Activated T-helper 2 cell treated with anti-CD3 and anti-CD28 coated beads, Interferon-gamma antibody, Interleukin-2, Interleukin-4, amounts not matched to agents 10 μg/mL and 5 μg/mL and 100 μg/mL, durations not matched to agents 14 hours and 24 hours and 36 hours (primary cell): ENCODE results near the gene HOXD10. TPM values are rescaled to one million over a fixed set of nuclear protein-coding genes. Genes with fewer than 3 reads are reported as not detected.

Source experiments
- DNase-seq: peaks from one replicate; pipeline ENCODE4 v3.0.0; 2021; ENCODE audit warnings: low spot score
- H3K27ac Mint-ChIP-seq: one replicate; pipeline ENCODE4 v1.8.0; 2021; ENCODE audit warnings: mixed read lengths
- H3K27me3 Mint-ChIP-seq: one replicate; pipeline ENCODE4 v1.8.0; 2021; ENCODE audit warnings: low read depth, mixed read lengths
- H3K36me3 Mint-ChIP-seq: one replicate; pipeline ENCODE4 v1.8.0; 2021; ENCODE audit warnings: low read depth, mixed read lengths
- H3K4me1 Mint-ChIP-seq: one replicate; pipeline ENCODE4 v1.8.0; 2021; ENCODE audit warnings: low read depth, mixed read lengths
- H3K4me3 Mint-ChIP-seq: one replicate; pipeline ENCODE4 v1.8.0; 2021; ENCODE audit warnings: low read depth, mild to moderate bottlenecking, moderate library complexity, mixed read lengths
- H3K9me3 Mint-ChIP-seq: one replicate; pipeline ENCODE4 v1.8.0; 2021; ENCODE audit warnings: mixed read lengths
- intact Hi-C: fragments of 100-400 bp; cut with micrococcal nuclease; formaldehyde crosslinking; loops from one replicate; pipeline ENCODE4 v1.15.1; 2023
- total RNA-seq: library from RNA; stranded (reverse); gene quantifications from 2 replicates; pipeline ENCODE4 v1.2.3, GENCODE V29; 2022

HOXD10 gene
- total RNA-seq, 1 donor from 2014 or later = not detected

DNA sequence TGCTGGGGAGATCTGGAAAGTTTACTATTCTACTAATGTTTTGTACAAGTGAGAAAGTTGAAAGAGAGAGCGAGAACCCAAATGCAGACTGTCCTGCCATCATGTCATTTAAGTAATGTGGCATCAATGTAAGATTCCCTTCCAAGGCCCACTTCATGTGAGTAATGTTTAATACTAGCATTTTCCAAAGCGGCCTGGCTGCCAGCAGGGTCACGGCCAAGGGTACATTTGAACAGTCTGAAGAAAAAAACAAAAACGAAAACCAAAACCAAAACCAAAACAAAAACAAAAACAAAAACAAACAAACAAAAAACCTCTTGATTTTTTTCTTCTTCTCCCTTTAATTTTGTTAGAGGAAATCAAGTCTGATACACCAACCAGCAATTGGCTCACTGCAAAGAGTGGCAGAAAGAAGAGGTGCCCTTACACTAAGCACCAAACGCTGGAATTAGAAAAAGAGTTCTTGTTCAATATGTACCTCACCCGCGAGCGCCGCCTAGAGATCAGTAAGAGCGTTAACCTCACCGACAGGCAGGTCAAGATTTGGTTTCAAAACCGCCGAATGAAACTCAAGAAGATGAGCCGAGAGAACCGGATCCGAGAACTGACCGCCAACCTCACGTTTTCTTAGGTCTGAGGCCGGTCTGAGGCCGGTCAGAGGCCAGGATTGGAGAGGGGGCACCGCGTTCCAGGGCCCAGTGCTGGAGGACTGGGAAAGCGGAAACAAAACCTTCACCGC lies 2.2 kb downstream of the HOXD10 start:
- intact Hi-C loops = no loop called here
- peaks cover 4% of the 10 kb centered on the region for H3K4me1 Mint-ChIP-seq
- H3K27me3 Mint-ChIP-seq = peaks cover 71% of the 10 kb centered on the region
- no peaks in the 10 kb centered on the region for H3K36me3 Mint-ChIP-seq
- H3K4me3 Mint-ChIP-seq = no peak overlapping the region
- no peak overlapping the region for H3K27ac Mint-ChIP-seq
- no peak for DNase-seq
- no peaks in the 10 kb centered on the region for H3K9me3 Mint-ChIP-seq

DNA sequence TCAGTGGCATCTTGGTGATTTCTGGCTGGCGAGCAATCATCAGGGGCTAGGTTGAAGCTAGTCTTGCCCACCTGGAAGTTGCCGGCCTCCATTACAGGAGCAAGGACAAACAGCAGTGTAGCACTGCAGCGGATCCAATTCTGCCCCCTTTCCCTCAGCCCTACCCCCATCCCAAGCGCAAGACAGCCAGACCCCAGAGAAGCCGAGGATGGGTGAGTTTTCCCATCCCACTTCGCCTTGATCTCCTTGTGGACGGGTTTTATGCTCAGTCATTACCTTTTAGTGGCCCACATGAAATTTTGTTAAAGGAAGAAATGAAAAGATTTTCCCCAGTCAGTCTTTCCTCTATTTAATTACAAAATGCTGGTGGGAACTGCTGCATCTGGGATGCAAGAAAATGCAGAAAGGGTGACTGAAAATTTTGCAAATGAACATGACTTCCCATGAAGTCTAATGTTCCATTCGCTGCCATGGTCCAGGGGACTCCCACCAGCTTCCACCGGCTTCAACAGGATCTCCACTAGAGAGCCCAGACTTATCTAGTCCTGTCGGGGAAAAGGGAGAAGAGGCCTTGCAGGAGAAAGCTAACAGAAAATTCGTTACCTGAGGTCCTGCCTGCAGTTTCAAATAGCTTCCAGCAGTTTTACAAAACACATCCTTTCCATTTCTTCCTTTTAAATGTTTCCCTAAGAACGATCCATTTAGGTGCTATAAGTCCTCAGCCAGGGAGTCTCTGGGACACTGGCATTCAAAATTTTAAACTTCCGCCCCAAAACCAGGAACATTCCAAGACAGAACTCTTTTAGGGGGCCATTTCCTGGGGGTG lies 4.0 kb downstream of the HOXD10 start:
- intact Hi-C loops = loop anchor here (5.0 to 10.0 kb wide), 2 partner anchors 42 to 1786 kb away; partner anchors contain the start of gene SP9
- peaks cover 4% of the 10 kb centered on the region for H3K4me1 Mint-ChIP-seq
- H3K9me3 Mint-ChIP-seq = no peaks in the 10 kb centered on the region

DNA sequence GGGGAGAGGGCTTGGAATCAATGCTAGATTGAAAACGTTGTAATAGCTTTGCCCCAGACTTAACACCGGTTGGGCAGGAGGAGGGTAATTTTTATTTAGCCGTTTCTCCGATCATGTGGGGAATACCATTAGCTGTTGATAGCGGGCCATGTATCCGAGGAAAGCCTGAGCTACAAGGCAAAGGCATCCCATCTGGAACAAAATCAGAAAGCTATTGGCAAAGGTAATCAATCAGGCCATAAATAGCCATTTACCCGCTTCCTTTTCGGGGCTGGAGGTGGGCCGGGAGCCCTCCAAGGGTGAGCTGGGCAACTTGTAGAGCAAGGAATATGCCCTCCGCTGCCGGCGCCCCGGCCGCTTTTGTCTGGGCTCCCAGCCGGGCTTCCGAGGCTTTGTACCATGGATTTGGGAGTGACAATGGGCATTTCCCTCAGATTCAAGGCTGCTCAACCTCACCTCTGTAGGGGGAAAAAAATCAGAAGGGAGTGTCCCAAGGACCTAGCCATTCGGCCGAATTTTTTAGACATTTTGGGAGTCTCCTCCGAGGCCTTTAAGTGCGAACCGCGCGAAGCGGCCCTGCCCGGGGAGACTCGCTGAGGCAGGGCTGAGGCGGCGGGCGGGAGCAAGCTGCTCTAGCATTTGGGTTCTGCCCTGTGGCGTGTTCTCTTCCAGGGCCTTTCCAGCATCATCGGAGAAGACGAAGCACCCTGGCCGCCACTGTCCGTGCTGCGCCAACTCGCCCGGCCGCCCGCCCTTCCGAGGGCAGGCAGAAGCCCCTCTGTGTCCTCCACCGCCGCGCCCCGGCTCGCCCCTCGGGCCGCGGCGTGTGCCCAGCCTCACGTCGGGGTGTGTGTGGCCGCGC lies 4.8 kb downstream of the HOXD10 start:
- DNase-seq = no peak
- Mint-ChIP-seq H3K27me3 (peaks cover 77% of the 10 kb centered on the region), H3K4me1 (peaks cover 4% of the 10 kb centered on the region), H3K36me3 (no peaks in the 10 kb centered on the region), H3K9me3 (no peaks in the 10 kb centered on the region), H3K4me3 (no peak overlapping the region), H3K27ac (no peak overlapping the region)
- intact Hi-C loops = loop anchor here (5.0 to 10.0 kb wide), 2 partner anchors 41 to 1787 kb away; partner anchors contain the start of gene SP9

More for the DNA sequence above, 4.0 kb downstream of the HOXD10 start:
- H3K36me3 Mint-ChIP-seq = no peaks in the 10 kb centered on the region
- H3K27me3 Mint-ChIP-seq = peaks cover 76% of the 10 kb centered on the region
- no peak for DNase-seq
- H3K4me3 Mint-ChIP-seq = no peak overlapping the region
- H3K27ac Mint-ChIP-seq = no peak overlapping the region

DNA sequence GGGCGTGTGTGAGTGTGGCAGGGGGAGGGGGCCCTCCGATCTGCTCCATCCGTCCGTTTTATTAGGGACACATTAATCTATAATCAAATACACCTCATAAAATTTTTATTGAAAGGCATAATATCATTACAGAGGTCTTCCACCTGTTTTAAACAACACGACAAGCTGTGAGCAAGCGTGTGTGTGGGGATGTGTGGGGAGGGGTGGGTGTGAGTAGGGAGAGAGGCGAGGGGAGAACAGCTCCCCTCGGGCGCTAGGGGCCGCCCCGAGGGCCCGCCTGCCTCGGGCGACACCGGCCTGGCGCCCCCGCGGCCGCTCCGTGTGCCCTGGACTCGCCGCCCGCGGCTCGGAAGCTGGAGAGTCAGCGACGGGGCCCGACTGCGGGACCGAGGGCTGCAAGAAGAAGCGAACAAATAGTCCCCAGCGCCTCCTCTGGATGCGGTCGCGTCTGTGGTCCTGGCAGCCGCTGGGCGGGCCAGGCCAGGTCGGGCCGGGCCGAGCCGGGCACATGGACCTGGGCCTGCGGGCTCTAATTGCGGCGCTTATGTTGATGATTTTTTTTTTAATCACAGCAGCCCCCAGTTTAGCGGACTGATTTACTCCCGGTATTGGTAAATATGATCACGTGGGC lies 5.6 kb downstream of the HOXD10 start:
- Mint-ChIP-seq H3K27me3 (peaks cover 76% of the 10 kb centered on the region), H3K4me1 (peaks cover 4% of the 10 kb centered on the region), H3K4me3 (no peak overlapping the region), H3K27ac (no peak overlapping the region), H3K9me3 (no peaks in the 10 kb centered on the region), H3K36me3 (no peaks in the 10 kb centered on the region)
- intact Hi-C loops = loop anchor here (5.0 to 10.0 kb wide), 2 partner anchors 40 to 1787 kb away; partner anchors contain the start of gene SP9
- DNase-seq = no peak

DNA sequence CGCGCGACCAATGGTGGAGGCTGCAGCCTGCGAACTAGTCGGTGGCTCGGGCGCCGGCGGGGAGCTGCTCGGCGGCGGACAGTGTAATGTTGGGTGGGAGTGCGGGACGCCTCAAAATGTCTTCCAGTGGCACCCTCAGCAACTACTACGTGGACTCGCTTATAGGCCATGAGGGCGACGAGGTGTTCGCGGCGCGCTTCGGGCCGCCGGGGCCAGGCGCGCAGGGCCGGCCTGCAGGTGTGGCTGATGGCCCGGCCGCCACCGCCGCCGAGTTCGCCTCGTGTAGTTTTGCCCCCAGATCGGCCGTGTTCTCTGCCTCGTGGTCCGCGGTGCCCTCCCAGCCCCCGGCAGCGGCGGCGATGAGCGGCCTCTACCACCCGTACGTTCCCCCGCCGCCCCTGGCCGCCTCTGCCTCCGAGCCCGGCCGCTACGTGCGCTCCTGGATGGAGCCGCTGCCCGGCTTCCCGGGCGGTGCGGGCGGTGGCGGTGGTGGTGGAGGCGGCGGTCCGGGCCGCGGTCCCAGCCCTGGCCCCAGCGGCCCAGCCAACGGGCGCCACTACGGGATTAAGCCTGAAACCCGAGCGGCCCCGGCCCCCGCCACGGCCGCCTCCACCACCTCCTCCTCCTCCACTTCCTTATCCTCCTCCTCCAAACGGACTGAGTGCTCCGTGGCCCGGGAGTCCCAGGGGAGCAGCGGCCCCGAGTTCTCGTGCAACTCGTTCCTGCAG lies 6.3 kb downstream of the HOXD10 start, which contains the start of gene HOXD9:
TSS of gene HOXD9 (plus strand) at position 37 of the 728 bp plus-strand sequence. CDS start at position 87, 50 bp downstream.
- Mint-ChIP-seq H3K27me3 (peaks cover 77% of the 10 kb centered on the region), H3K4me3 (no peak within 1 kb of the TSS), H3K9me3 (no peaks in the 10 kb centered on the region), H3K4me1 (peaks cover 4% of the 10 kb centered on the region), H3K36me3 (no peaks in the 10 kb centered on the region), H3K27ac (peak within 1 kb of the TSS; percentile 42)
- no peak for DNase-seq
- intact Hi-C loops = loop anchor here (5.0 to 10.0 kb wide), 2 partner anchors 39 to 1788 kb away; partner anchors contain the start of gene SP9

DNA sequence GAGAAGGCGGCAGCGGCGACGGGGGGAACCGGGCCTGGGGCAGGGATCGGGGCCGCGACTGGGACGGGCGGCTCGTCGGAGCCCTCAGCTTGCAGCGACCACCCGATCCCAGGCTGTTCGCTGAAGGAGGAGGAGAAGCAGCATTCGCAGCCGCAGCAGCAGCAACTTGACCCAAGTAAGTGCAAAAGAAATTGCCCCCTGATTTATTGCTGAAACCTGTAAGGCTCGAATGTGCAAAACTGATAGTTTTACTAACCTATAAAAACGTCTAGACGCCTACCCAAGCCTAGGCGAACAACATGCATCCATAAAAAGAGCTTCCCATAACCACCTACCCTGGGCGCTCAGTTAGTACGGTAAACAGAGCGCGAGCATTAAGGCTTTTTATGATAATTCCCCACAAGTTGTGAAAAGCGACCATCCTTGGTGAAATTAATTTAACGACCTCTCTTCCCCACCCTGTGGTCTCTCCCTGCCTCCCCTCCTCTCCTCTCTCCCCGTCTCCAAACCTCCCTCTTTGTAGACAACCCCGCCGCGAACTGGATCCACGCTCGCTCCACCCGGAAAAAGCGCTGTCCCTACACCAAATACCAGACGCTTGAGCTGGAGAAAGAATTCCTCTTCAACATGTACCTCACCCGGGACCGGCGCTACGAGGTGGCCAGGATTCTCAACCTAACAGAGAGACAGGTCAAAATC lies 7.0 kb downstream of the HOXD10 start:
- no peaks in the 10 kb centered on the region for H3K36me3 Mint-ChIP-seq
- DNase-seq = no peak
- no peaks in the 10 kb centered on the region for H3K9me3 Mint-ChIP-seq
- intact Hi-C loops = loop anchor here (5.0 to 10.0 kb wide), 2 partner anchors 39 to 1789 kb away; partner anchors contain the start of gene SP9
- peaks cover 4% of the 10 kb centered on the region for H3K4me1 Mint-ChIP-seq
- H3K27me3 Mint-ChIP-seq = peaks cover 77% of the 10 kb centered on the region
- H3K27ac Mint-ChIP-seq = peak overlapping the region; percentile 42
- no peak overlapping the region for H3K4me3 Mint-ChIP-seq

DNA sequence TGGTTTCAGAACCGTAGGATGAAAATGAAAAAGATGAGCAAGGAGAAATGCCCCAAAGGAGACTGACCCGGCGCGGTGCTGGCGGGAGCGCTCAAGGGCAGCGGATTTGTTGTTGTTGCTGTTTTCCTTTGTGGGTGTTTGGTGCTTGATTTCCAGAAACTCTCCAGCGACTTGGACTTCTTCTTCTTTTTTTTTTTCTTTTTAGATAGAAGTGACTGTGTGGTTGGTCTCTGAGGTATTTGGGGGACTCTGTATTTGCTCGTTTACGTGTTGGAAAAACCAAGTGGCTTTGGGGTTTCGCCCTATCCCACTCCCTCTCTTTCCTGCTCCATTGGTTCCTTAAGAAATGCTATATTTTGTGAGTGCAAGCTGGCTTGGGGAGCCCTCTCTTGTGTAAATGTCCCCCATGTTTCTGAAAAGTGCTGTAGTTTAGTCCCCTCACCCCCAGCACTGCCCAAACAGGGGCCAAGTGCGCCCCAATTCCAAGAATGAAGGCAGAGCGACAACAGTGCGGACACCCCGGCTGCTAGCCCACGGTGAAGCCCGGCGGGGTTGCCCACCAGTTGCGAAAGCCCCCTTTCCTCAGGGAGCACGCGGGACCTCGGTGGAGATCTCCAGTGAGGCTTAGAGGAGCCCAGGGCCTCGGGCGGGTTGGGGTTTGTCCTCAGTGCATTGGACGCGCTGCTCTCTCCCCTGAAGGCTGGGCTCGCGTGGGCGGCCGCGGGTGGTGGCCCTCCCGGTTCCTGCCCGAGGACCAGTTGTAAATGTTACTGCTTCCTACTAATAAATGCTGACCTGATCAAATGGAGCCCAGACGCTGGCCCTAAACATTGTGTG lies 7.8 kb downstream of the HOXD10 start:
- peaks cover 77% of the 10 kb centered on the region for H3K27me3 Mint-ChIP-seq
- no peaks in the 10 kb centered on the region for H3K9me3 Mint-ChIP-seq
- no peak overlapping the region for H3K4me3 Mint-ChIP-seq
- intact Hi-C loops = loop anchor here (5.0 to 10.0 kb wide), 2 partner anchors 38 to 1790 kb away; partner anchors contain the start of gene SP9
- H3K27ac Mint-ChIP-seq = peak overlapping the region; percentile 42
- H3K36me3 Mint-ChIP-seq = no peaks in the 10 kb centered on the region
- no peaks in the 10 kb centered on the region for H3K4me1 Mint-ChIP-seq
- no peak for DNase-seq

DNA sequence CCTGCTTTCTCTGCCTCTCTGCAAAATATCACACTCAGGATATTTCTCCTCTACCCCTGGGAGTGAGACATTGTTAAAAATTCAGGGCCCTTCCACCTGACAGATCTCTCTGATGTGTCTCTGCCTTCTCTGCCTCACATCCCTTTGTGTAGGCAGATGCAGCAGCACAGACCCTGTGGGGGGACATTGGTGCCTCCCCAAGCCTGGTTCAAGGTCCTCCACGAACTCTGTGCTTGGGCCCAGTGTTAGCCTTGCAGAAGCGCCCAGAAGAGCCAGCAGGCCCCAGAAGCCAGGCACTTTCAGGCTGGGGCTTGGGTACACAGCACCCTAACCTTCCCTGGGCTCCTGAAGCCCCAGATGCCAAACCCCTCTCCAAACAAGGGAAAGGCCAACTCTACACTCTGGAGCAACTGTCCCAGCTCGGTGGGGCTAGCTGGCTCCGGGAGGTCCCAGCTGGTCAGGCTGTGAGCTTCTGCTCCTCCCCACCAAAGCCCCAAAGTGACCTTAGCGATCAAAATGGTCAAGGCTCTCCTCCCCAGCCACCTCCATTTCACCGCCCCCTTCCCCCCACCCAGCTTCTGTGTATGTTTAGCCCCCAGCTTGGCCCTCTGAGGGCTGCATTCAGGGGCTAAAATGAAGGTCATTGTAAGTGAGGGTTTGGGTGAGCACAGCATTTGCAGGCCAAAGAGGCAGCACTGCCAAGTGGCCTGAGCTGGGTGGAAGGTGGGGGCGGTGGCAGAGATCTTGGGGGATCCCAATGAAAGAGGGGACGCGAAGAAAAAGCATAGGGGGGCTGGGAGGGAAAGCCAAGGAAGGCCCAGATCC lies 8.6 kb downstream of the HOXD10 start:
- H3K27me3 Mint-ChIP-seq = peaks cover 69% of the 10 kb centered on the region
- DNase-seq = no peak
- H3K4me1 Mint-ChIP-seq = no peaks in the 10 kb centered on the region
- no peak overlapping the region for H3K4me3 Mint-ChIP-seq
- H3K27ac Mint-ChIP-seq = peak overlapping the region; percentile 1
- intact Hi-C loops = loop anchor here (5.0 to 10.0 kb wide), 4 partner anchors 37 to 1790 kb away; partner anchors contain the start of gene SP9
- no peaks in the 10 kb centered on the region for H3K36me3 Mint-ChIP-seq
- H3K9me3 Mint-ChIP-seq = no peaks in the 10 kb centered on the region

DNA sequence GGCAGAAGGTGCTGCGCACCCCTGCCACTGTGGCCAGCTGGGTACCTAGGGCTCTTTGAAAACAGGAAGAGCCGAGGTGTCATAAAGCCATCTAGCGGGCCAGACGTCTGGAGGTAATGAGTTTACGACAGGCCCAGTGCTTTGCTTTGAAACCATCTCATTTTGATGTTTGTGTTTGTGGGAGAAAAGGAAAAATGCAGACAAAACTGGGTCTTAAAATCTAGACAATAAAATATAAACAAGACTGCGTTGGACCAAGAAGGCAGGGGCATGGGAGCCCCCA lies 9.1 kb downstream of the HOXD10 start:
- Mint-ChIP-seq H3K9me3 (no peaks in the 10 kb centered on the region), H3K36me3 (no peaks in the 10 kb centered on the region), H3K4me3 (no peak overlapping the region), H3K27me3 (peaks cover 65% of the 10 kb centered on the region), H3K27ac (no peak overlapping the region), H3K4me1 (no peaks in the 10 kb centered on the region)
- no peak for DNase-seq
- intact Hi-C loops = loop anchor here (2.0 to 10.0 kb wide), 5 partner anchors 513 to 1791 kb away; partner anchors contain the start of gene SP9
